Fibroblast of lung (primary cell): ENCODE measurements around the gene XPNPEP2. TPM values are rescaled to one million over a fixed set of nuclear protein-coding genes. Genes with fewer than 3 reads are reported as not detected.

Experiments used
- DNase-seq, 2 donors: peaks; one replicate each; pipeline versions ENCODE4 v3.0.0 to v3.0.0-alpha.2; 2010; ENCODE audit warnings: low read depth in 2 of 2
- H2AFZ ChIP-seq: 2 replicates; pipeline ENCODE4 v1.5.1; 2012; ENCODE audit warnings: low read length, control low read depth, inconsistent platforms
- H3K27ac ChIP-seq: 2 replicates; pipeline ENCODE4 v1.5.1; 2011; ENCODE audit warnings: low read length, control low read depth; ENCODE audit not compliant: insufficient read depth
- H3K27me3 ChIP-seq: 2 replicates; pipeline ENCODE4 v1.5.1; 2011; ENCODE audit warnings: mild to moderate bottlenecking, low read length; ENCODE audit not compliant: control insufficient read depth, insufficient read depth
- H3K36me3 ChIP-seq: 2 replicates; pipeline ENCODE4 v1.5.1; 2011; ENCODE audit warnings: low read length; ENCODE audit not compliant: control insufficient read depth, insufficient read depth
- H3K4me1 ChIP-seq: 2 replicates; pipeline ENCODE4 v1.5.1; 2011; ENCODE audit warnings: low read length; ENCODE audit not compliant: control insufficient read depth, insufficient read depth; ENCODE audit errors: extremely low read depth
- H3K4me2 ChIP-seq: 2 replicates; pipeline ENCODE4 v1.5.1; 2011; ENCODE audit warnings: low read length, control low read depth; ENCODE audit not compliant: insufficient read depth; ENCODE audit errors: extremely low read depth
- H3K4me3 ChIP-seq, 4 experiments: fragments of 200-600 bp in 1 of 4; sonication (generic) in 1 of 4; replicated peaks in 1 of 4; 2 replicates each; pipeline ENCODE4 v1.5.1; 2011 to 2016; ENCODE audit warnings: low read length in 4 of 4, low read depth in 3 of 4, mild to moderate bottlenecking in 3 of 4, control low read depth in 2 of 4, inconsistent platforms in 1 of 4, mixed read lengths in 1 of 4; ENCODE audit not compliant: insufficient read depth in 1 of 4; ENCODE audit errors: control extremely low read depth in 1 of 4
- H3K79me2 ChIP-seq: 2 replicates; pipeline ENCODE4 v1.5.1; 2012; ENCODE audit warnings: mild to moderate bottlenecking, low read length, inconsistent platforms; ENCODE audit not compliant: control insufficient read depth, insufficient read depth
- H3K9ac ChIP-seq: 2 replicates; pipeline ENCODE4 v1.5.1; 2011; ENCODE audit warnings: mild to moderate bottlenecking, low read length, control low read depth; ENCODE audit not compliant: insufficient read depth
- H3K9me3 ChIP-seq: 2 replicates; pipeline ENCODE4 v1.5.1; 2012; ENCODE audit warnings: low read depth, low read length; ENCODE audit not compliant: control insufficient read depth, insufficient read depth
- H4K20me1 ChIP-seq: 2 replicates; pipeline ENCODE4 v1.5.1; 2011; ENCODE audit warnings: low read length; ENCODE audit not compliant: control insufficient read depth, insufficient read depth; ENCODE audit errors: extremely low read depth
- CTCF ChIP-seq, 2 donors: IDR thresholded peaks in 1 of 2; conservative IDR thresholded peaks in 1 of 2; 1 replicate in 1 of 2; 2 replicates in 1 of 2; pipeline ENCODE4 v1.5.1; 2011 to 2012; ENCODE audit warnings: low read length in 2 of 2, control low read depth in 1 of 2, inconsistent platforms in 1 of 2, low read depth in 1 of 2, mild to moderate bottlenecking in 1 of 2
- EZH2 ChIP-seq: IDR thresholded peaks from 2 replicates; pipeline ENCODE4 v1.5.1; 2012; ENCODE audit warnings: low read length, control low read depth, mild to moderate bottlenecking; ENCODE audit errors: missing control alignments
- polyA plus RNA-seq, 2 donors: library from polyadenylated mRNA; depleted of rRNA in 1 of 2; stranded (reverse) in 1 of 2; unstranded in 1 of 2; fragments of >200 nt; gene quantifications; 2 replicates each; pipeline ENCODE4 v1.2.1, GENCODE V29; 2011 to 2012; ENCODE audit warnings: missing spikeins in 1 of 2
- total RNA-seq: library from RNA; depleted of rRNA; stranded (reverse); fragments of >200 nt; gene quantifications from 2 replicates; pipeline ENCODE4 v1.2.1, GENCODE V29; 2014

The XPNPEP2 gene
- total and polyA plus RNA-seq, 2 donors (not counting 1 experiment from before 2014, with no cell fraction given): 0.16 to 0.17 TPM

GRCh38 chrX:129698150-129698549, 40.6 kb upstream of the XPNPEP2 start:
- Histone ChIP-seq H3K79me2 (no peaks in the 10 kb centered on the region), H3K4me2 (no peak overlapping the region), H3K9ac (no peak overlapping the region), H2AFZ (no peak overlapping the region), H3K4me1 (no peaks in the 10 kb centered on the region), H3K27ac (no peak overlapping the region), H3K27me3 (peaks cover under 1% of the 10 kb centered on the region), H4K20me1 (no peaks in the 10 kb centered on the region), H3K4me3 (no peak overlapping the region), H3K9me3 (no peaks in the 10 kb centered on the region), H3K36me3 (no peaks in the 10 kb centered on the region)
- DNase-seq: no peak
- no peak for TF ChIP-seq CTCF (conservative IDR thresholded peaks at IDR 0.05 in 1 of 2, IDR thresholded peaks at IDR 0.05 in 1 of 2; ENCODE audit: low read depth in 1 of 2, low read length in 2 of 2)
- no peak for TF ChIP-seq EZH2

- H3K4me1 ChIP-seq: no peaks in the 10 kb centered on the region
Observed at GRCh38 chrX:129700536-129700935, 38.2 kb upstream of the XPNPEP2 start.

GRCh38 chrX:129701624-129702069, 37.1 kb upstream of the XPNPEP2 start:
- no peak overlapping the region for H2AFZ ChIP-seq
- no peaks in the 10 kb centered on the region for H4K20me1 ChIP-seq
- H3K79me2 ChIP-seq: no peaks in the 10 kb centered on the region
- H3K9me3 ChIP-seq: no peaks in the 10 kb centered on the region
- no peak overlapping the region for H3K4me2 ChIP-seq
- no peaks in the 10 kb centered on the region for H3K4me1 ChIP-seq
- no peak for TF ChIP-seq CTCF (conservative IDR thresholded peaks at IDR 0.05 in 1 of 2, IDR thresholded peaks at IDR 0.05 in 1 of 2; ENCODE audit: low read depth in 1 of 2, low read length in 2 of 2)
- TF ChIP-seq EZH2: no peak
- no peak overlapping the region for H3K27ac ChIP-seq
- H3K4me3 ChIP-seq: no peak overlapping the region
- no peaks in the 10 kb centered on the region for H3K36me3 ChIP-seq
- peaks cover 2% of the 10 kb centered on the region for H3K27me3 ChIP-seq
- peak; percentile 60 to 81 for DNase-seq
- no peak overlapping the region for H3K9ac ChIP-seq

More at GRCh38 chrX:129700536-129700935, 38.2 kb upstream of the XPNPEP2 start:
- no peak for DNase-seq
- Histone ChIP-seq H4K20me1 (no peaks in the 10 kb centered on the region), H3K9me3 (no peaks in the 10 kb centered on the region), H3K4me2 (no peak overlapping the region), H3K4me3 (no peak overlapping the region), H2AFZ (no peak overlapping the region), H3K36me3 (no peaks in the 10 kb centered on the region), H3K79me2 (no peaks in the 10 kb centered on the region), H3K27ac (no peak overlapping the region), H3K9ac (no peak overlapping the region), H3K27me3 (peaks cover 2% of the 10 kb centered on the region)
- no peak for TF ChIP-seq EZH2
- TF ChIP-seq CTCF (conservative IDR thresholded peaks at IDR 0.05 in 1 of 2, IDR thresholded peaks at IDR 0.05 in 1 of 2; ENCODE audit: low read depth in 1 of 2, low read length in 2 of 2): no peak
